Measurements from ENCODE around the gene PPP1R2. TPM values are rescaled to one million over a fixed set of nuclear protein-coding genes. Genes with fewer than 3 reads are reported as not detected.

The PPP1R2 gene
- polyA plus RNA-seq, 4 donors = 50.5 to 75.4 (median 57.9) TPM

DNA sequence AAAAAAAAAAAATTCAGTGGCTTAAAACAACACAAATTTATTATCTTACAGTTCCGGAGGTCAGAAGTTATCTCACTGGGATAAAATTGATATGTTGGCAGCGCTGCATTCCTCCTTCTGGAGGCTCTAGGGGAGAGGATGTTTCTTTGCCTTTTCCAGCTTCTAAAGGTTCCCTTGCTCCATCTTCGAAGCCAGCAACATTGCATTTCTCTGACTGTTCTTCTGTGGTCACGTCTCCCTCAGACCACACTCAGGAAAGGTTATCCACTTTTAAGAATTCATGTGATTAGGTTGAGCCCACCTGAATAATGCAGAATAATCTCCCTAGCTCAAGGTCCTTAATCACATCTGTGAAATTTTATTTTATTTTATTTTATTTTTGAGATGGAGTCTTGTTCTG lies 76.9 kb downstream of the PPP1R2 start:
- DNase-seq (ENCODE audit: low read depth in 4 of 4, low spot score in 3 of 4) = no peak

Other genes with a start within 250 kb of the PPP1R2 start
- 10 to 100 TPM; 35.6 to 37.3 (median 36.2) TPM for gene ACAP2, start 100.3 kb downstream of the PPP1R2 start, polyA plus RNA-seq (ENCODE audit: insufficient read length in 4 of 4)
- gene APOD, start 40.6 kb upstream of the PPP1R2 start, polyA plus RNA-seq (ENCODE audit: insufficient read length in 4 of 4) = 1 to 10 TPM; 2.6 to 9.3 (median 8.3) TPM
- gene MUC20, start 177.7 kb upstream of the PPP1R2 start, polyA plus RNA-seq (ENCODE audit: insufficient read length in 4 of 4) = 10 to 100 TPM in 3 of 4 donors, 1 to 10 TPM in 1; 2.7 to 42.1 (median 23.0) TPM

All from left renal pelvis (tissue), 4 donors.